IMR-90 (cell line): ENCODE data around the gene IFRD2. TPM values are rescaled to one million over a fixed set of nuclear protein-coding genes. Genes with fewer than 3 reads are reported as not detected.

Experiments
- ATAC-seq: fragments of 200-7000 bp; cut with Tn5 transposase; 2 replicates; pipeline ENCODE4 v1.9.1; 2020; ENCODE audit warnings: low read depth, mild to moderate bottlenecking, moderate library complexity
- BruUV-seq: library from RNA; stranded (reverse); fragments of 400-500 nt; replicated peaks from 2 replicates; lab custom pipeline; 2021; lab: Mats Ljungman, UMichigan
- CTCF ChIA-PET: fragments of 300-600 bp; formaldehyde crosslinking; extraction: SDS; loops from one replicate; lab custom pipeline; 2021; ENCODE audit warnings: antibody characterized with exemption; lab: Yijun Ruan, JAX
- POLR2A ChIA-PET: fragments of 300-600 bp; sonication (Branson Sonifier 250); formaldehyde crosslinking; loops from one replicate; lab custom pipeline; 2022; ENCODE audit warnings: antibody characterized with exemption; ENCODE audit not compliant: unreplicated experiment; lab: Charles Lee
- DNase-seq: peaks from one replicate; pipeline ENCODE4 v3.0.0; 2013
- H2AFZ ChIP-seq: replicated peaks from 2 replicates; pipeline ENCODE3; 2013; ENCODE audit warnings: low read length, mild to moderate bottlenecking; ENCODE audit not compliant: poor library complexity
- H2AK5ac ChIP-seq: 2 replicates; pipeline ENCODE4 v1.6.1; 2013; ENCODE audit warnings: low read depth, low read length, inconsistent platforms
- H2AK9ac ChIP-seq: replicated peaks from 2 replicates; pipeline ENCODE3; 2013; ENCODE audit warnings: mild to moderate bottlenecking, low read depth, low read length, moderate library complexity; ENCODE audit not compliant: poor library complexity
- H2BK120ac ChIP-seq: 2 replicates; pipeline ENCODE4 v1.6.1; 2013; ENCODE audit warnings: low read depth, low read length, inconsistent platforms
- H2BK15ac ChIP-seq: 3 replicates; pipeline ENCODE4 v1.6.1; 2013; ENCODE audit warnings: low read depth, low read length, inconsistent platforms
- H2BK20ac ChIP-seq: 2 replicates; pipeline ENCODE4 v1.6.1; 2013; ENCODE audit warnings: low read depth, mild to moderate bottlenecking, inconsistent platforms, low read length, moderate library complexity
- H2BK5ac ChIP-seq: 2 replicates; pipeline ENCODE4 v1.6.1; 2013; ENCODE audit warnings: mild to moderate bottlenecking, low read depth, low read length, inconsistent platforms; ENCODE audit not compliant: poor library complexity, severe bottlenecking
- H3K14ac ChIP-seq: replicated peaks from 2 replicates; pipeline ENCODE4 v1.6.1; 2013; ENCODE audit warnings: low read depth, low read length, inconsistent platforms
- H3K18ac ChIP-seq: 2 replicates; pipeline ENCODE4 v1.6.1; 2013; ENCODE audit warnings: low read depth, low read length, control low read depth
- H3K23ac ChIP-seq: 2 replicates; pipeline ENCODE4 v1.6.1; 2013; ENCODE audit warnings: low read depth, low read length, inconsistent platforms
- H3K27ac ChIP-seq: 2 replicates; pipeline ENCODE4 v1.5.1; 2013; ENCODE audit warnings: mild to moderate bottlenecking, control low read depth, low read length; ENCODE audit not compliant: insufficient read depth
- H3K27me3 ChIP-seq: 2 replicates; pipeline ENCODE4 v1.6.1; 2013; ENCODE audit warnings: low read length; ENCODE audit not compliant: control insufficient read depth, insufficient read depth
- H3K36me3 ChIP-seq: 2 replicates; pipeline ENCODE4 v1.6.1; 2013; ENCODE audit warnings: low read length, mixed read lengths; ENCODE audit not compliant: control insufficient read depth, insufficient read depth
- H3K4ac ChIP-seq: 2 replicates; pipeline ENCODE4 v1.6.1; 2013; ENCODE audit warnings: low read depth, low read length, inconsistent platforms
- H3K4me1 ChIP-seq: 2 replicates; pipeline ENCODE4 v1.6.1; 2013; ENCODE audit warnings: low read length, mixed read lengths; ENCODE audit not compliant: control insufficient read depth, insufficient read depth
- H3K4me2 ChIP-seq: 2 replicates; pipeline ENCODE4 v1.6.1; 2013; ENCODE audit warnings: low read depth, mild to moderate bottlenecking, control low read depth, low read length, moderate library complexity
- H3K4me3 ChIP-seq: 2 replicates; pipeline ENCODE4 v1.5.1; 2013; ENCODE audit warnings: low read depth, mild to moderate bottlenecking, control low read depth, low read length, moderate library complexity; ENCODE audit not compliant: insufficient read depth
- H3K56ac ChIP-seq: 2 replicates; pipeline ENCODE4 v1.6.1; 2013; ENCODE audit warnings: low read length, inconsistent platforms; ENCODE audit not compliant: insufficient read depth; ENCODE audit errors: extremely low read depth
- H3K79me1 ChIP-seq, 2 experiments: 2 replicates each; pipeline ENCODE4 v1.6.1; 2013; ENCODE audit warnings: low read length in 2 of 2, inconsistent platforms in 1 of 2, low read depth in 1 of 2
- H3K9ac ChIP-seq: 2 replicates; pipeline ENCODE4 v1.6.1; 2013; ENCODE audit warnings: low read depth, low read length, control low read depth
- H3K9me1 ChIP-seq: 2 replicates; pipeline ENCODE4 v1.6.1; 2013; ENCODE audit warnings: low read length, inconsistent platforms; ENCODE audit not compliant: insufficient read depth
- H3K9me3 ChIP-seq: 2 replicates; pipeline ENCODE4 v1.6.1; 2013; ENCODE audit warnings: low read length; ENCODE audit not compliant: control insufficient read depth, insufficient read depth
- H4K20me1 ChIP-seq: 2 replicates; pipeline ENCODE4 v1.6.1; 2013; ENCODE audit warnings: low read length, inconsistent platforms; ENCODE audit not compliant: insufficient read depth
- H4K5ac ChIP-seq: 2 replicates; pipeline ENCODE4 v1.6.1; 2013; ENCODE audit warnings: mild to moderate bottlenecking, low read depth, low read length, control low read depth
- H4K8ac ChIP-seq, 2 experiments: 2 replicates each; pipeline ENCODE4 v1.6.1; 2013; ENCODE audit warnings: low read depth in 2 of 2, low read length in 2 of 2, control low read depth in 1 of 2, inconsistent platforms in 1 of 2
- H4K91ac ChIP-seq: 2 replicates; pipeline ENCODE4 v1.6.1; 2013; ENCODE audit warnings: low read depth, low read length, inconsistent platforms; ENCODE audit not compliant: insufficient read depth
- BHLHE40 ChIP-seq: fragments of 150-350 bp; IDR thresholded peaks from 2 replicates; pipeline ENCODE4 v1.6.1; 2016; ENCODE audit warnings: mild to moderate bottlenecking, low read depth, low read length
- CEBPB ChIP-seq: IDR thresholded peaks from 2 replicates; pipeline ENCODE4 v1.6.1; 2012; ENCODE audit warnings: low read depth, low read length, improper control_type of control experiment
- CTCF ChIP-seq: conservative IDR thresholded peaks from 2 replicates; pipeline ENCODE4 v1.5.1; 2012; ENCODE audit warnings: mild to moderate bottlenecking, low read depth, low read length, improper control_type of control experiment
- ELK1 ChIP-seq: fragments of 150-350 bp; IDR thresholded peaks from 2 replicates; pipeline ENCODE4 v1.6.1; 2016; ENCODE audit warnings: low read depth, mild to moderate bottlenecking, low read length, moderate library complexity, borderline replicate concordance
- FOS ChIP-seq: fragments of 150-350 bp; IDR thresholded peaks from 2 replicates; pipeline ENCODE4 v1.6.1; 2016; ENCODE audit warnings: low read depth, low read length
- MAFK ChIP-seq: IDR thresholded peaks from 2 replicates; pipeline ENCODE4 v1.6.1; 2012; ENCODE audit warnings: low read depth, low read length, improper control_type of control experiment
- POLR2A ChIP-seq: IDR thresholded peaks from 2 replicates; pipeline ENCODE4 v1.6.1; 2012; ENCODE audit warnings: mild to moderate bottlenecking, low read depth, low read length
- RFX5 ChIP-seq: IDR thresholded peaks from 2 replicates; pipeline ENCODE4 v1.8.0; 2012; ENCODE audit warnings: low read depth, mild to moderate bottlenecking, low read length, moderate library complexity
- USF2 ChIP-seq: fragments of 150-350 bp; IDR thresholded peaks from 2 replicates; pipeline ENCODE4 v1.6.1; 2017; ENCODE audit warnings: mild to moderate bottlenecking, antibody characterized with exemption, low read length, low read depth
- WGBS, 2 experiments: methylation state at CpG; one replicate each; pipeline versions ENCODE4 v1.1.5 to v1.1.7; 2013; ENCODE audit warnings: missing lambda C conversion rate in 2 of 2; ENCODE audit not compliant: insufficient read length in 1 of 2; ENCODE audit errors: extremely low coverage in 2 of 2; 5-methylcytosine and 5-hydroxymethylcytosine counted together
- dilution Hi-C: fragments of 300-500 bp; cut with HindIII; formaldehyde crosslinking; loops from one replicate; pipeline ENCODE4 v1.14.3; 2018; ENCODE audit warnings: low sequenced_read_pairs; ENCODE audit not compliant: unreplicated experiment
- in situ Hi-C: fragments of 300-500 bp; cut with MboI; formaldehyde crosslinking; loops from 3 replicates; pipeline ENCODE4 v1.14.3; 2019; ENCODE audit warnings: low sequenced_read_pairs, inconsistent platforms, mixed read lengths
- intact Hi-C: fragments of 100-400 bp; cut with micrococcal nuclease; formaldehyde crosslinking; loops from 2 replicates; pipeline ENCODE4 v1.10.0; 2022
- polyA plus RNA-seq, 3 experiments: library from polyadenylated mRNA; depleted of rRNA; stranded (reverse); fragments of >200 nt; gene quantifications; 2 replicates each; pipeline ENCODE4 v1.2.3, GENCODE V29; 2012; ENCODE audit warnings: low replicate concordance in 1 of 3
- total RNA-seq: library from RNA; depleted of rRNA; stranded (reverse); fragments of >200 nt; gene quantifications from 2 replicates; pipeline ENCODE4 v1.2.3, GENCODE V29; 2012

IFRD2 gene
- total and polyA plus RNA-seq, 2 of the 4 experiments (the other 2 are of a cell fraction) = 52.7 to 79.1 TPM

- POLR2A ChIA-PET = no interaction called here
- no peak overlapping the region for H3K14ac ChIP-seq
- peak overlapping the region; percentile 68 for H2AK9ac ChIP-seq
- TF ChIP-seq POLR2A = no peak
- TF ChIP-seq MAFK = no peak
- no peak for TF ChIP-seq ELK1
- no peak for TF ChIP-seq USF2
- TF ChIP-seq RFX5 = no peak
- no peak for TF ChIP-seq CEBPB
- TF ChIP-seq BHLHE40 = no peak
- TF ChIP-seq FOS = no peak
- no peak for TF ChIP-seq CTCF
- peaks cover 24% of the 10 kb centered on the region for H3K9me1 ChIP-seq
- H2AK5ac ChIP-seq = peak overlapping the region; percentile 78
- no peaks in the 10 kb centered on the region for H3K9me3 ChIP-seq
- no peak overlapping the region for H3K27ac ChIP-seq
- no peak overlapping the region for H2BK5ac ChIP-seq
- BruUV-seq = TSS peak; percentile 8
- no peak for DNase-seq
- H3K4me2 ChIP-seq = no peak overlapping the region
- H3K4ac ChIP-seq = peak overlapping the region; percentile 23
- no peak overlapping the region for H2AFZ ChIP-seq
- no peak overlapping the region for H3K18ac ChIP-seq
- no peak overlapping the region for H4K5ac ChIP-seq
- dilution Hi-C loops (no loop called here), intact Hi-C loops (no loop called here), in situ Hi-C loops (loop anchor here (5.0 kb wide), 2 partner anchors 44 to 79 kb away; partner anchors contain the start of gene GNAT1)
- CTCF ChIA-PET = interaction anchor here (2.2 kb wide), 1 partner anchor 11 kb away, joined by 7 read pairs; no protein-coding TSS in a partner anchor
- no peak overlapping the region for H3K4me3 ChIP-seq
- no peak overlapping the region for H2BK20ac ChIP-seq
- H3K23ac ChIP-seq = no peak overlapping the region
- H3K79me1 ChIP-seq = peaks cover 3 to 35% of the 10 kb centered on the region in 2 experiments; a peak in 3 of 4 replicates
- no peaks in the 10 kb centered on the region for H4K20me1 ChIP-seq
- H3K27me3 ChIP-seq = no peaks in the 10 kb centered on the region
- H3K9ac ChIP-seq = no peak overlapping the region
- ATAC-seq = no peak
- peaks cover 42% of the 10 kb centered on the region for H3K4me1 ChIP-seq
- H3K36me3 ChIP-seq = peaks cover 17% of the 10 kb centered on the region; the same call in 1 of the 2 replicates
- no peak overlapping the region for H3K56ac ChIP-seq
- WGBS, 2 experiments = no CpG with 5 or more reads among the region's 10 CpGs
- H2BK15ac ChIP-seq = no peak overlapping the region
- no peak overlapping the region; the same call in 1 of the 2 replicates for H2BK120ac ChIP-seq
- no peak overlapping the region for H4K8ac ChIP-seq
- H4K91ac ChIP-seq = no peak overlapping the region; the same call in 1 of the 2 replicates
These were observed 20.8 kb downstream of the IFRD2 start for GRCh38 chr3:50271314-50271936.
